ENCODE measurements around the gene KCNH2. TPM values are rescaled to one million over a fixed set of nuclear protein-coding genes. Genes with fewer than 3 reads are reported as not detected.
A peak's percentile ranks its signal among the peaks of the same experiment; 100 is the strongest.

KCNH2 gene
- total RNA-seq, 1 experiment from 2014 or later = 1.8 TPM

GRCh38 chr7:151011097-151011409, 32.9 kb upstream of the KCNH2 start:
- Histone ChIP-seq H3K36me3 (ENCODE audit: control insufficient read depth, insufficient read depth, low read length) (no peaks in the 10 kb centered on the region), H3K4me3 (ENCODE audit: low read depth in 2 of 2, low read length in 2 of 2) (peak overlapping the region in 1 of 2 experiments; percentile 8; a peak in 1 of 4 replicates), H3K4me1 (ENCODE audit: control insufficient read depth, insufficient read depth, low read length) (peaks cover 34% of the 10 kb centered on the region), H3K27ac (ENCODE audit: low read length) (peak overlapping the region; percentile 42), H3K9me3 (ENCODE audit: control insufficient read depth, insufficient read depth, low read depth, low read length) (no peaks in the 10 kb centered on the region), H3K27me3 (ENCODE audit: control insufficient read depth, insufficient read depth, low read length) (no peaks in the 10 kb centered on the region)
- TF ChIP-seq SIN3A (IDR thresholded peaks at IDR 0.05; ENCODE audit: borderline replicate concordance, insufficient read depth, low read depth, low read length) = no peak
- TF ChIP-seq POLR2AphosphoS5 (IDR thresholded peaks at IDR 0.05; ENCODE audit: low read depth, low read length) = no peak
- TF ChIP-seq REST (IDR thresholded peaks at IDR 0.05; ENCODE audit: insufficient read depth in 1 of 2, low read depth in 2 of 2, low read length in 1 of 2) = no peak
- no peak for TF ChIP-seq TCF7L2 (IDR thresholded peaks at IDR 0.05; ENCODE audit: low read depth, low read length)
- TF ChIP-seq CTCF (IDR thresholded peaks at IDR 0.05) = no peak
- DNase-seq (ENCODE audit: low read depth, low spot score) (no peak), ATAC-seq (no peak; the same call in 1 of the 2 replicates)
- in situ Hi-C loops (cut with HindIII; ENCODE audit: low pct_unique_long_range_greater_than_20kb, low sequenced_read_pairs) (no loop called here), intact Hi-C loops (cut with micrococcal nuclease; ENCODE audit: unreplicated experiment) (no loop called here)
- no TSS peak for BruUV-seq (replicated peaks)
- ChIA-PET CTCF (interaction anchor here (0.9 to 2.4 kb wide), 3 partner anchors 8 to 46 kb away, joined by 3 to 11 read pairs (median 5); no protein-coding TSS in a partner anchor), POLR2A (no interaction called here)

- ATAC-seq (peak; percentile 35), DNase-seq (ENCODE audit: low read depth, low spot score) (no peak)
- Histone ChIP-seq H3K9me3 (ENCODE audit: control insufficient read depth, insufficient read depth, low read depth, low read length) (no peaks in the 10 kb centered on the region), H3K27ac (ENCODE audit: low read length) (peak overlapping the region; percentile 42), H3K36me3 (ENCODE audit: control insufficient read depth, insufficient read depth, low read length) (no peaks in the 10 kb centered on the region), H3K4me1 (ENCODE audit: control insufficient read depth, insufficient read depth, low read length) (peaks cover 34% of the 10 kb centered on the region), H3K27me3 (ENCODE audit: control insufficient read depth, insufficient read depth, low read length) (no peaks in the 10 kb centered on the region), H3K4me3 (ENCODE audit: low read depth in 2 of 2, low read length in 2 of 2) (peak overlapping the region; percentile 2 to 8; a peak in 1 of 4 replicates)
- no peak for TF ChIP-seq SIN3A (IDR thresholded peaks at IDR 0.05; ENCODE audit: borderline replicate concordance, insufficient read depth, low read depth, low read length)
- TF ChIP-seq CTCF (IDR thresholded peaks at IDR 0.05) = no peak
- no peak for TF ChIP-seq REST (IDR thresholded peaks at IDR 0.05; ENCODE audit: insufficient read depth in 1 of 2, low read depth in 2 of 2, low read length in 1 of 2)
- TF ChIP-seq POLR2AphosphoS5 (IDR thresholded peaks at IDR 0.05; ENCODE audit: low read depth, low read length) = no peak
- TF ChIP-seq TCF7L2 (IDR thresholded peaks at IDR 0.05; ENCODE audit: low read depth, low read length) = no peak
- in situ Hi-C loops (cut with HindIII; ENCODE audit: low pct_unique_long_range_greater_than_20kb, low sequenced_read_pairs) (no loop called here), intact Hi-C loops (cut with micrococcal nuclease; ENCODE audit: unreplicated experiment) (no loop called here)
- ChIA-PET POLR2A (interaction anchor here (0.7 kb wide), 1 partner anchor 1506 kb away, joined by 4 read pairs; no protein-coding TSS in a partner anchor), CTCF (interaction anchor here (0.7 to 2.4 kb wide), 8 partner anchors 8 to 112 kb away, joined by 3 to 16 read pairs (median 5); no protein-coding TSS in a partner anchor)
- no TSS peak for BruUV-seq (replicated peaks)
Observed at GRCh38 chr7:151010307-151011096, 32.4 kb upstream of the KCNH2 start.
